ENCODE results near the gene CDH4. TPM values are rescaled to one million over a fixed set of nuclear protein-coding genes. Genes with fewer than 3 reads are reported as not detected.

The CDH4 gene
- total and polyA plus RNA-seq, 2 donors (not counting 3 experiments of a cell fraction or from before 2014, with no cell fraction given), result 0.17 to 0.51 TPM

GRCh38 chr20:61812845-61813485, 560.9 kb downstream of the CDH4 start:
- Histone ChIP-seq H3K9me1 (replicated peaks; ENCODE audit: control insufficient read depth, extremely low read depth, insufficient read depth, low read length) (no peaks in the 10 kb centered on the region), H3K9me3 (replicated peaks; ENCODE audit: control insufficient read depth, insufficient read depth, low read length) (no peaks in the 10 kb centered on the region), H2AFZ (ENCODE audit: low read depth, low read length) (no peak overlapping the region), H3K36me3 (ENCODE audit: control insufficient read depth in 2 of 2, extremely low read depth in 1 of 2, insufficient read depth in 2 of 2, low read length in 2 of 2) (no peaks in the 10 kb centered on the region), H3K27me3 (ENCODE audit: control insufficient read depth in 2 of 2, insufficient read depth in 2 of 2, low read length in 2 of 2) (no peaks in the 10 kb centered on the region), H3K9ac (replicated peaks; ENCODE audit: extremely low read depth, insufficient read depth, low read length) (no peak overlapping the region), H3K4me1 (ENCODE audit: control insufficient read depth, extremely low read depth, insufficient read depth, low read length) (no peaks in the 10 kb centered on the region), H3K4me3 (replicated peaks in 1 of 3; ENCODE audit: insufficient read depth in 1 of 3, low read depth in 1 of 3, low read length in 3 of 3) (no peak overlapping the region), H3K79me2 (ENCODE audit: control insufficient read depth, insufficient read depth, low read length) (no peaks in the 10 kb centered on the region), H3K27ac (ENCODE audit: insufficient read depth, low read depth, low read length) (no peak overlapping the region), H4K20me1 (replicated peaks; ENCODE audit: control insufficient read depth, extremely low read depth, insufficient read depth, low read length) (no peaks in the 10 kb centered on the region), H3K4me2 (ENCODE audit: insufficient read depth, low read length) (no peak overlapping the region)
- ChIA-PET POLR2A (no interaction called here), CTCF (no interaction called here)
- intact Hi-C loops (cut with micrococcal nuclease), result no loop called here
- no peak for DNase-seq (ENCODE audit: low read depth, low spot score)
- BruUV-seq (replicated peaks), result no TSS peak
- TF ChIP-seq CTCF (IDR thresholded peaks at IDR 0.05; ENCODE audit: extremely low read depth in 1 of 2, insufficient read depth in 1 of 2, low read depth in 1 of 2, low read length in 2 of 2), result no peak
- TF ChIP-seq, protein P1, sequence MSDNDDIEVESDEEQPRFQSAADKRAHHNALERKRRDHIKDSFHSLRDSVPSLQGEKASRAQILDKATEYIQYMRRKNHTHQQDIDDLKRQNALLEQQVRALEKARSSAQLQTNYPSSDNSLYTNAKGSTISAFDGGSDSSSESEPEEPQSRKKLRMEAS (IDR thresholded peaks at IDR 0.05; ENCODE audit: insufficient read depth, insufficient read length), result no peak
- no peak for TF ChIP-seq POLR2A (IDR thresholded peaks at IDR 0.05; ENCODE audit: low read depth, low read length)
- no peak for TF ChIP-seq FOS (IDR thresholded peaks at IDR 0.05; ENCODE audit: borderline replicate concordance, insufficient read depth, low read length)
- no peak for TF ChIP-seq POLR2AphosphoS5 (IDR thresholded peaks at IDR 0.05; ENCODE audit: insufficient read depth, low read depth, low read length)
- TF ChIP-seq JUN (IDR thresholded peaks at IDR 0.05; ENCODE audit: borderline replicate concordance, insufficient read depth, insufficient read length, low read depth), result no peak
- no peak for TF ChIP-seq EZH2 (IDR thresholded peaks at IDR 0.05; ENCODE audit: borderline replicate concordance, low read depth, low read length, severe bottlenecking)
- no peak for TF ChIP-seq GATA2 (IDR thresholded peaks at IDR 0.05; ENCODE audit: insufficient read depth, insufficient read length, low read depth, low read length)
- TF ChIP-seq MYC (IDR thresholded peaks at IDR 0.05; ENCODE audit: low read depth, low read length), result no peak
- FAIRE-seq, result no peak
- dilution Hi-C loops (cut with MboI; ENCODE audit: extremely low pct_ligation_motif_present, low sequenced_read_pairs), result no loop called here

Data from endothelial cell of umbilical vein (primary cell).